ENCODE results near the gene PAFAH1B2. TPM values are rescaled to one million over a fixed set of nuclear protein-coding genes. Genes with fewer than 3 reads are reported as not detected.

Gene PAFAH1B2
- polyA plus RNA-seq, 1 experiment: 48.8 TPM

DNA sequence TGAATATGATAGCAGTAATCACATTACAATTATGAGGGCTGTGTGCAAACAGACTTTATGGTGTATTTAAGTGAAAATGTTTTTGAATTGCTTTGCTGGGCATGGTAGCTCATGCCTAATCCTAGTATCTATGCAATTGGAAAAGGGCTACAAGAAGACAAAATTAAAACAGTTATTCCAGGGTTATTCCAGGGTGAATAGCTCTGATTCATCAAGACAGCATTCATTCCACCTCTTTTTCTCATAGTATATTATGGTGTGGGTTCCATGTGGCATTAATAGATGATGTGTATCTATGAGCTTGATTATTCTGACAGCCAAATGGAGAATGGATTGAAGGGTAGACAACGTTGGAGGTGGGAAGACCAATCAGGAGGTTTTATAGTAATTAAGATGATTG lies 22.4 kb downstream of the PAFAH1B2 start:
- no peak overlapping the region for H3K27ac ChIP-seq (ENCODE audit: low read depth, low read length)
- H3K9me3 ChIP-seq (ENCODE audit: control insufficient read depth, insufficient read depth, low read length): no peaks in the 10 kb centered on the region
- H3K4me3 ChIP-seq (ENCODE audit: low read depth, low read length): no peak overlapping the region
- no peaks in the 10 kb centered on the region for H3K27me3 ChIP-seq (ENCODE audit: control insufficient read depth, insufficient read depth, low read length)
- CTCF ChIA-PET: interaction anchor here (0.7 to 1.4 kb wide), 3 partner anchors 12 to 375 kb away, joined by 3 to 6 read pairs (median 3); partner anchors contain the start of genes APOA5 and SIDT2
- POLR2A ChIA-PET: no interaction called here
- DNase-seq (ENCODE audit: low read depth, low spot score): no peak
- no peak for TF ChIP-seq CTCF (IDR thresholded peaks at IDR 0.05; ENCODE audit: low read depth, low read length)

GRCh38 chr11:117169736-117170135 lies 25.6 kb downstream of the PAFAH1B2 start:
- no peak overlapping the region for H3K27ac ChIP-seq (ENCODE audit: low read depth, low read length)
- H3K4me3 ChIP-seq (ENCODE audit: low read depth, low read length): no peak overlapping the region
- no peak for DNase-seq (ENCODE audit: low read depth, low spot score)
- no peaks in the 10 kb centered on the region for H3K27me3 ChIP-seq (ENCODE audit: control insufficient read depth, insufficient read depth, low read length)
- TF ChIP-seq CTCF (IDR thresholded peaks at IDR 0.05; ENCODE audit: low read depth, low read length): no peak
- H3K9me3 ChIP-seq (ENCODE audit: control insufficient read depth, insufficient read depth, low read length): no peaks in the 10 kb centered on the region
- POLR2A ChIA-PET: interaction anchor here (0.6 to 1.9 kb wide), 5 partner anchors 9 to 49 kb away, joined by 4 to 20 read pairs (median 6); partner anchors contain the start of genes PAFAH1B2 and SIDT2
- CTCF ChIA-PET: interaction anchor here (0.6 to 2.0 kb wide), 6 partner anchors 9 to 376 kb away, joined by 3 to 9 read pairs (median 4); no protein-coding TSS in a partner anchor

DNA sequence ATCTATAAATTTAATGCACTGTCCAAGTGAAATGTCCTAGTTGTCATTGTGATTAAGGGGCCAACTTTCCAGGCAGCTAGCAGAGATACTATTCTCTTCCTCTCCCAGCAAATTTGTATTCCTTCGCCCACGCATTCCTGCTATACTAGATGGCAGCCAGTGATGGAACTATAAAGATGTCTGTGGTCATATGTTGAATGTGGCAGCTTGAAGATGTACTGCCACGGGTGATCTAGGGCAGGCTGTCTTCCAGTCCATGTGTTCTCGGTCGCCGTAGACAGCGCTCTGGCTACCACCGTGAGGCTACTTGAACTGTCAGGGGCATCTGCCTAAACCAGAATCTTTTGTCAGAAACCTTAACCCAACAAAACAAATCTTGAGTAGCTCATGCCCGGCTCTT lies 26.1 kb downstream of the PAFAH1B2 start:
- no peak for TF ChIP-seq CTCF (IDR thresholded peaks at IDR 0.05; ENCODE audit: low read depth, low read length)
- DNase-seq (ENCODE audit: low read depth, low spot score): no peak
- Histone ChIP-seq H3K9me3 (ENCODE audit: control insufficient read depth, insufficient read depth, low read length) (no peaks in the 10 kb centered on the region), H3K27me3 (ENCODE audit: control insufficient read depth, insufficient read depth, low read length) (no peaks in the 10 kb centered on the region), H3K4me3 (ENCODE audit: low read depth, low read length) (no peak overlapping the region), H3K27ac (ENCODE audit: low read depth, low read length) (no peak overlapping the region)
- POLR2A ChIA-PET: interaction anchor here (0.6 to 1.9 kb wide), 6 partner anchors 9 to 290 kb away, joined by 4 to 20 read pairs (median 6); partner anchors contain the start of genes PAFAH1B2 and SIDT2
- CTCF ChIA-PET: interaction anchor here (0.6 to 2.0 kb wide), 6 partner anchors 10 to 377 kb away, joined by 3 to 9 read pairs (median 4); no protein-coding TSS in a partner anchor

- POLR2A ChIA-PET: interaction anchor here (0.7 to 1.9 kb wide), 2 partner anchors 8 to 291 kb away, joined by 5 to 20 read pairs; partner anchors contain the start of gene SIDT2
- DNase-seq (ENCODE audit: low read depth, low spot score): no peak
- Histone ChIP-seq H3K27ac (ENCODE audit: low read depth, low read length) (no peak overlapping the region), H3K4me3 (ENCODE audit: low read depth, low read length) (no peak overlapping the region), H3K9me3 (ENCODE audit: control insufficient read depth, insufficient read depth, low read length) (no peaks in the 10 kb centered on the region), H3K27me3 (ENCODE audit: control insufficient read depth, insufficient read depth, low read length) (no peaks in the 10 kb centered on the region)
- CTCF ChIA-PET: no interaction called here
- TF ChIP-seq CTCF (IDR thresholded peaks at IDR 0.05; ENCODE audit: low read depth, low read length): no peak
Measured at GRCh38 chr11:117171007-117171403, 26.9 kb downstream of the PAFAH1B2 start.

DNA sequence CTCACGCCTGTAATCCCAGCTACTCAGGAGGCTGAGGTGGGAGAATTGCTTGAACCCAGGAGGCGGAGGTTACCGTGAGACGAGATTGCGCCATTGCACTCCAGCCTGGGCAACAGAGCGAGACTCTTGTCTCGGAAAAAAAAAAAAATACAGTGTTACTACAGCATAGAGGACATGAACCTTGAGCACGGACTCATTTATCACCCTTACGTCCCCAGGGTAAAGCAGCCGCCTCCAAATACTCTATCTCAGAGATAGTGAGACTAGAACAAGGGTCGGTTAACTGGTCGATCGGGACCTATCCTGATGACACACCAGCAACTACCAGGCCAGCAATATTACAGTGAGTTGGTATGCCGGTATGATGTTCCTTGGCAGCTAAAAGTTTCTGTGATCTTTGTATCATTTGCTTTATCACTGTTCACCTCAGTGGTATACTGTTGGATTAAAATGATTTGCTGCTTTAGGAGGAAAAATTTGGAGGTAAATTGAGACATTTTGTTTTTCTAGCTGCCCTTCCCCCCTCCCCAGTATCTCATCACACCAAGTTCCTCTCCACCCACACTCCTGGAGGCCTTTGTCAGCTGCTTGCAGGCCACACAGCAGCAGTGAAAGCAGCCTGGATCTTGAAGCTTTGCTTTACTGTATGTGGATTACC lies 27.4 kb downstream of the PAFAH1B2 start:
- no peak for TF ChIP-seq CTCF (IDR thresholded peaks at IDR 0.05; ENCODE audit: low read depth, low read length)
- Histone ChIP-seq H3K27ac (ENCODE audit: low read depth, low read length) (peak overlapping the region; percentile 39), H3K4me3 (ENCODE audit: low read depth, low read length) (no peak overlapping the region), H3K27me3 (ENCODE audit: control insufficient read depth, insufficient read depth, low read length) (no peaks in the 10 kb centered on the region), H3K9me3 (ENCODE audit: control insufficient read depth, insufficient read depth, low read length) (no peaks in the 10 kb centered on the region)
- CTCF ChIA-PET: interaction anchor here (1.8 to 2.1 kb wide), 3 partner anchors 10 to 439 kb away, joined by 4 to 6 read pairs (median 5); partner anchors contain the start of gene APOA5
- DNase-seq (ENCODE audit: low read depth, low spot score): no peak
- POLR2A ChIA-PET: interaction anchor here (0.6 kb wide), 1 partner anchor 75 kb away, joined by 6 read pairs; no protein-coding TSS in a partner anchor

Data from AG04450 (cell line).